ENCODE results near the gene TEX264. TPM values are rescaled to one million over a fixed set of nuclear protein-coding genes. Genes with fewer than 3 reads are reported as not detected.
A peak's percentile ranks its signal among the peaks of the same experiment; 100 is the strongest.

TEX264 gene, protein sequence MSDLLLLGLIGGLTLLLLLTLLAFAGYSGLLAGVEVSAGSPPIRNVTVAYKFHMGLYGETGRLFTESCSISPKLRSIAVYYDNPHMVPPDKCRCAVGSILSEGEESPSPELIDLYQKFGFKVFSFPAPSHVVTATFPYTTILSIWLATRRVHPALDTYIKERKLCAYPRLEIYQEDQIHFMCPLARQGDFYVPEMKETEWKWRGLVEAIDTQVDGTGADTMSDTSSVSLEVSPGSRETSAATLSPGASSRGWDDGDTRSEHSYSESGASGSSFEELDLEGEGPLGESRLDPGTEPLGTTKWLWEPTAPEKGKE
- polyA plus RNA-seq (2013): 35.9 TPM

DNA sequence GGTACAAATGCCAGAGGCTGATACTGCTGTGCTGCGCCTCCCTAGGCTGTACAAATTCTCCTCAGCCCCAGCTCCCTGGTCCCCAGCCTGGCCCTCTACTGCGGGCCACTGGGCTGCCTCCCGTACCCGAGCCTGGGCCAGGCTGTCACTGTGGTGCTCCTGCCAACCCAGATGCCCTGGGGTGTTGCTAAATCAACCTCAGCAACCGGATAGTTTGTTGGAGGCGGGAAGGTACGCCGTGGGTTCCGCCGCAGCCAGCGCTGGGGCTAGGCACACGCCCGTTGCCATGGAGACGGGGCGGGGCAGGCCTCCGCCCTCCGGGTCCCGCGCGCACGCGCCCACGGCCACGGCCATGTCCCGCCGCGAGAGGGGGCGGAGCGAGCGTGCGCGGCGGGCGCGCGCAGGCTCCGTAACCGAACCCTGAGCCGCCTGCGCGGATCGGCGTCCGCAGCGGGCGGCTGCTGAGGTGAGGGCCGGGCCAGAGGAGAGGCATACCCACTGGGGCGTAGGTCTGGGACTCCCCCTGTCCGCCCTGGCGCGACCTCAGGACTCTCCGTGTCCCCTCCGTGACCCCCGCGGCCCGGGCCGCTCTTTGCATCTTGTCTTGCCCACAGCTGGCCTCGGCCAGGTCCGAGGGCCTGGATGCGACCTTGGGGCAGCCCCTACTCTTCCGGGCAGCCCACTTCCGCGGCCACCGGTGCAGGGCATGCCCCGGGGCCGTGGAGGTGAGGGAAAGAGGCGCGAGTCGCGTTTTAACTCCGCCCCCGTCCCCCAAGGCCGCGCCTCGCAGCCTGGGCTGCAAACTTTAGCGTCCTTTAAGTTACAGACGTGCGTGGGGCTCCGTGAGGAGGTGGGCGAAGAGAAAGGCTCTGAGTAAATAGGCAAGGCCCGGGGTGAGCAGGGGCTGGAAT, at the start of gene TEX264:
Gene TEX264 (plus strand): TSS at position 430 of the 911 bp plus-strand sequence. CDS start 3,053 bp downstream, outside the sequence.
- H3K4me3 ChIP-seq (ENCODE audit: control insufficient read depth in 1 of 7, extremely low read depth in 1 of 7, insufficient read depth in 4 of 7, low read depth in 2 of 7, low read length in 6 of 7): peak within 1 kb of the TSS; percentile 61 to 94 (median 87)
- CTCF ChIA-PET: interaction anchor here (1.0 to 14.2 kb wide), 11 partner anchors 9 to 282 kb away, joined by 4 to 214 read pairs (median 6); partner anchors contain the start of gene DCAF1
- no peaks in the 10 kb centered on the region for H3K9me3 ChIP-seq (ENCODE audit: control extremely low read depth in 1 of 5, control insufficient read depth in 4 of 5, insufficient read depth in 2 of 5, low read depth in 1 of 5, low read length in 4 of 5)
- WGBS (ENCODE audit: insufficient coverage): 0% methylated on average over 61 of the region's 81 CpGs
- H3K36me3 ChIP-seq (ENCODE audit: control insufficient read depth in 4 of 4, insufficient read depth in 4 of 4, low read length in 3 of 4): peaks cover 0 to 22% (median 15%) of the 10 kb centered on the region in 4 experiments
- peaks cover 0 to 54% (median 41%) of the 10 kb centered on the region in 4 experiments for H3K4me1 ChIP-seq (ENCODE audit: control extremely low read depth in 1 of 4, control insufficient read depth in 4 of 4, insufficient read depth in 4 of 4, low read length in 3 of 4)
- H3K27ac ChIP-seq (ENCODE audit: insufficient read depth in 1 of 2, low read depth in 1 of 2, low read length in 2 of 2, poor library complexity in 1 of 2, severe bottlenecking in 2 of 2): peak within 1 kb of the TSS in 1 of 2 experiments; percentile 73
- peak; percentile 92 to 95 (median 94) for DNase-seq
- H3K27me3 ChIP-seq (replicated peaks in 2 of 5; ENCODE audit: control insufficient read depth in 4 of 5, insufficient read depth in 5 of 5, low read length in 4 of 5): no peaks in the 10 kb centered on the region
- POLR2A ChIA-PET: interaction anchor here (1.0 to 1.3 kb wide), 2 partner anchors 19 to 171 kb away, joined by 3 to 4 read pairs; partner anchors contain the start of gene DCAF1

DNA sequence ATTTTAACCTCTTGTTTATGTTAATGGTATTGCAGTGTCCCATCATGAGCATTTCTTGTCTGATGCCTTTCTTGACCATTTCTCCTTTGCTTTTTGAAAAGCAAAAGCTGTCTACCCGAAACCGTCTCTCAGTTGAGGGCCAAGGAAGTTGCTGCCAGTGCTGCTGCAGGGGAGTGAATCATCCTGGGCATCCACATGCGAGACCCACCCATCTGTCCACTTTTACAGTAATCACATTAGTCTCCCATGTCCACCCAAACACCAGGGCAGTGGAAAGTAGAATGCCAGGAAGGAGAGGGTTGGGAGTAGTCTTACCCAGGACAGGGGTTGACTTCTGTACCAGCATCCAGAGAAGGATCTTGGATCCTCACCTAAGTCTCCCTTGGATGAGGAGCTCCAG, 48.6 kb upstream of the TEX264 start:
- peaks cover 4 to 7% (median 5%) of the 10 kb centered on the region in 4 experiments for H3K36me3 ChIP-seq (ENCODE audit: control insufficient read depth in 4 of 4, insufficient read depth in 4 of 4, low read length in 3 of 4)
- H3K4me3 ChIP-seq (ENCODE audit: control insufficient read depth in 1 of 7, extremely low read depth in 1 of 7, insufficient read depth in 4 of 7, low read depth in 2 of 7, low read length in 6 of 7): no peak overlapping the region
- no peaks in the 10 kb centered on the region for H3K9me3 ChIP-seq (ENCODE audit: control extremely low read depth in 1 of 5, control insufficient read depth in 4 of 5, insufficient read depth in 2 of 5, low read depth in 1 of 5, low read length in 4 of 5)
- peaks cover 3 to 42% (median 19%) of the 10 kb centered on the region in 4 experiments for H3K4me1 ChIP-seq (ENCODE audit: control extremely low read depth in 1 of 4, control insufficient read depth in 4 of 4, insufficient read depth in 4 of 4, low read length in 3 of 4)
- ChIA-PET CTCF (interaction anchor here (1.0 to 1.5 kb wide), 3 partner anchors 10 to 120 kb away, joined by 3 read pairs; no protein-coding TSS in a partner anchor), POLR2A (interaction anchor here (0.6 kb wide), 1 partner anchor 39 kb away, joined by 3 read pairs; no protein-coding TSS in a partner anchor)
- DNase-seq: no peak
- peak overlapping the region in 1 of 2 experiments; percentile 11 for H3K27ac ChIP-seq (ENCODE audit: insufficient read depth in 1 of 2, low read depth in 1 of 2, low read length in 2 of 2, poor library complexity in 1 of 2, severe bottlenecking in 2 of 2)
- 92% methylated on average over 2 of the region's 3 CpGs for WGBS (ENCODE audit: insufficient coverage)
- H3K27me3 ChIP-seq (replicated peaks in 2 of 5; ENCODE audit: control insufficient read depth in 4 of 5, insufficient read depth in 5 of 5, low read length in 4 of 5): no peaks in the 10 kb centered on the region

DNA sequence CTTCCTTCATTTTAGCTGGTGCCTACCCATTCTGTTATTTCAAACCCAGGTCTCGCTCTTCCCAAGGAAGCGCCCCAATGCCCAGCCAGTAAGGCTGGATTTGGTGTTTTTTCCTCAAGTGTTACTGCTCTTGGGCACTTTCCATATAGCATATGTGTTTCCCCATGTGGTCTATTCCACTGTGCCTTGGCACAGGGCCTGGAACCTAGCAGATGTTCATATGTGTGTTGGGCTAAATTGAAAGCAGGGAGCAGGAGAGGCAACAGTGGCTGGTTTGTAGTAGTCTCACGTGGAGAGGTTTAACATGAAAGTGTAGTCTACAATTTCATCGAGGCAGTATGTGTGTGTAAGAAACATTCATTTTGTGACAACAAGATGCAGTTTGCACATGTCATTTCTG, 48.2 kb upstream of the TEX264 start:
- CTCF ChIA-PET: interaction anchor here (1.0 to 1.8 kb wide), 5 partner anchors 10 to 121 kb away, joined by 3 to 5 read pairs (median 3); no protein-coding TSS in a partner anchor
- WGBS (ENCODE audit: insufficient coverage): 53% methylated on average over 4 of the region's 4 CpGs
- H3K4me3 ChIP-seq (ENCODE audit: control insufficient read depth in 1 of 7, extremely low read depth in 1 of 7, insufficient read depth in 4 of 7, low read depth in 2 of 7, low read length in 6 of 7): no peak overlapping the region
- DNase-seq: peak in 2 of 3 donors; percentile 43 to 54
- peaks cover 3 to 42% (median 19%) of the 10 kb centered on the region in 4 experiments for H3K4me1 ChIP-seq (ENCODE audit: control extremely low read depth in 1 of 4, control insufficient read depth in 4 of 4, insufficient read depth in 4 of 4, low read length in 3 of 4)
- H3K36me3 ChIP-seq (ENCODE audit: control insufficient read depth in 4 of 4, insufficient read depth in 4 of 4, low read length in 3 of 4): peaks cover 6 to 10% (median 9%) of the 10 kb centered on the region in 4 experiments
- H3K9me3 ChIP-seq (ENCODE audit: control extremely low read depth in 1 of 5, control insufficient read depth in 4 of 5, insufficient read depth in 2 of 5, low read depth in 1 of 5, low read length in 4 of 5): no peaks in the 10 kb centered on the region
- POLR2A ChIA-PET: interaction anchor here (0.6 kb wide), 1 partner anchor 39 kb away, joined by 3 read pairs; no protein-coding TSS in a partner anchor
- peak overlapping the region in 1 of 2 experiments; percentile 11 for H3K27ac ChIP-seq (ENCODE audit: insufficient read depth in 1 of 2, low read depth in 1 of 2, low read length in 2 of 2, poor library complexity in 1 of 2, severe bottlenecking in 2 of 2)
- H3K27me3 ChIP-seq (replicated peaks in 2 of 5; ENCODE audit: control insufficient read depth in 4 of 5, insufficient read depth in 5 of 5, low read length in 4 of 5): no peaks in the 10 kb centered on the region

DNA sequence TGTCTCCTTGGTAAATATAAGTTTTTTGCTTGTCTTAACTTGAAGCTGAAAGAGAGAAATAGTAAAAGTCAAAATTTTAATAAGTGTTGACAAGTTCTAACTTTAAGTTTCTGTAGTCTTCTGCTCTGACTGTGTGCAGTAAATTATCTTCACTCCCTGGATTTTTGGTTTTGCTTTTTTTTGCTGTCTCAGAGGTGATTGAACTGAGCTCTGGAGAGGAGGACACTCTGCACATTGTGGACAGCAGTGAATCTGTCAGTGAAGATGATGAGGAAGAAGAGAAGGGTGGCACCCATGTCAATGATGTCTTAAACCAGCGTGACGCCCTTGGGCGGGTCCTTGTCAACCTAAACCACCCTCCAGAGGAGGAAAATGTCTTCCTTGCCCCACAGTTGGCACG, 40.5 kb upstream of the TEX264 start:
- Histone ChIP-seq H3K4me1 (ENCODE audit: control extremely low read depth in 1 of 4, control insufficient read depth in 4 of 4, insufficient read depth in 4 of 4, low read length in 3 of 4) (no peaks in the 10 kb centered on the region), H3K4me3 (ENCODE audit: control insufficient read depth in 1 of 7, extremely low read depth in 1 of 7, insufficient read depth in 4 of 7, low read depth in 2 of 7, low read length in 6 of 7) (no peak overlapping the region), H3K9me3 (ENCODE audit: control extremely low read depth in 1 of 5, control insufficient read depth in 4 of 5, insufficient read depth in 2 of 5, low read depth in 1 of 5, low read length in 4 of 5) (no peaks in the 10 kb centered on the region), H3K27me3 (replicated peaks in 2 of 5; ENCODE audit: control insufficient read depth in 4 of 5, insufficient read depth in 5 of 5, low read length in 4 of 5) (no peaks in the 10 kb centered on the region), H3K27ac (ENCODE audit: insufficient read depth in 1 of 2, low read depth in 1 of 2, low read length in 2 of 2, poor library complexity in 1 of 2, severe bottlenecking in 2 of 2) (no peak overlapping the region), H3K36me3 (ENCODE audit: control insufficient read depth in 4 of 4, insufficient read depth in 4 of 4, low read length in 3 of 4) (peaks cover 16 to 60% (median 46%) of the 10 kb centered on the region in 4 experiments)
- DNase-seq: no peak
- POLR2A ChIA-PET: no interaction called here
- CTCF ChIA-PET: interaction anchor here (1.1 kb wide), 2 partner anchors 15 to 128 kb away, joined by 3 to 4 read pairs; no protein-coding TSS in a partner anchor
- WGBS (ENCODE audit: insufficient coverage): 100% methylated on average over 1 of the region's 4 CpGs

DNA sequence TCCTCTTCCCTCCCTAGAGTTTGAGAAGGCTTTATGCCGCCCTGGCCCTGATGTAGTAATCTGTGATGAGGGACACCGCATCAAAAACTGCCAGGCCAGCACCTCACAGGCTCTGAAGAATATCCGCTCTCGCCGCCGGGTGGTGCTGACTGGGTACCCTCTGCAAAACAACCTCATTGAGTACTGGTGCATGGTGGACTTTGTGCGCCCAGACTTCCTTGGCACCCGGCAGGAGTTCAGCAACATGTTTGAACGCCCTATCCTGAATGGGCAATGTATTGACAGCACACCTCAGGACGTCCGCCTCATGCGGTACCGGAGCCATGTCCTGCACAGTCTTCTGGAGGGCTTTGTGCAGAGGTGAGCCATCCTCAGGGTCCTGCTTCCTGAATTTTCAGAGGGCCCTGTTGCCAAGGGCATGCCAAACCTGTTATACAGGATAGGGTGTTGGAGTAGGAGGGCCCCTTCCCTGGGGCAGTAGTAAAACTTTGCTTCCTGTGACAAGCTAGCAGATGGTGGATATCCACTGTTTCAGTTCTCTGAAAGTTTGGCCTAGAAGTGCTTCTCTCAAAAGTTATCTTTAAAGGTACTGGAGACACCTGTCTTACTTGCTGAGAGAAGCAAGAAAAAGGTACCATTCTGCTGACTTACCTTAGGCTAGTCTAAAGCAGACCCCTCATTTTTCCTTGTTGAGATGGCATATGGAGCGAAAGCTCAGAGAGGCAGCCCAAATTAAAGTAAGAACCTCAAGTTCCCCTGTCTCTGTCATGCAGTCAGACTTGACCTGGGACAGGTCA, 33.7 kb upstream of the TEX264 start:
- peaks cover 25 to 76% (median 64%) of the 10 kb centered on the region in 4 experiments for H3K36me3 ChIP-seq (ENCODE audit: control insufficient read depth in 4 of 4, insufficient read depth in 4 of 4, low read length in 3 of 4)
- no peaks in the 10 kb centered on the region for H3K4me1 ChIP-seq (ENCODE audit: control extremely low read depth in 1 of 4, control insufficient read depth in 4 of 4, insufficient read depth in 4 of 4, low read length in 3 of 4)
- H3K27ac ChIP-seq (ENCODE audit: insufficient read depth in 1 of 2, low read depth in 1 of 2, low read length in 2 of 2, poor library complexity in 1 of 2, severe bottlenecking in 2 of 2): no peak overlapping the region
- DNase-seq: no peak
- ChIA-PET CTCF (interaction anchor here (0.6 to 11.4 kb wide), 11 partner anchors 8 to 135 kb away, joined by 3 to 146 read pairs (median 4); partner anchors contain the start of genes DCAF1 and RAD54L2), POLR2A (no interaction called here)
- H3K9me3 ChIP-seq (ENCODE audit: control extremely low read depth in 1 of 5, control insufficient read depth in 4 of 5, insufficient read depth in 2 of 5, low read depth in 1 of 5, low read length in 4 of 5): no peaks in the 10 kb centered on the region
- WGBS (ENCODE audit: insufficient coverage): 99% methylated on average over 14 of the region's 14 CpGs
- H3K27me3 ChIP-seq (replicated peaks in 2 of 5; ENCODE audit: control insufficient read depth in 4 of 5, insufficient read depth in 5 of 5, low read length in 4 of 5): no peaks in the 10 kb centered on the region
- H3K4me3 ChIP-seq (ENCODE audit: control insufficient read depth in 1 of 7, extremely low read depth in 1 of 7, insufficient read depth in 4 of 7, low read depth in 2 of 7, low read length in 6 of 7): no peak overlapping the region

DNA sequence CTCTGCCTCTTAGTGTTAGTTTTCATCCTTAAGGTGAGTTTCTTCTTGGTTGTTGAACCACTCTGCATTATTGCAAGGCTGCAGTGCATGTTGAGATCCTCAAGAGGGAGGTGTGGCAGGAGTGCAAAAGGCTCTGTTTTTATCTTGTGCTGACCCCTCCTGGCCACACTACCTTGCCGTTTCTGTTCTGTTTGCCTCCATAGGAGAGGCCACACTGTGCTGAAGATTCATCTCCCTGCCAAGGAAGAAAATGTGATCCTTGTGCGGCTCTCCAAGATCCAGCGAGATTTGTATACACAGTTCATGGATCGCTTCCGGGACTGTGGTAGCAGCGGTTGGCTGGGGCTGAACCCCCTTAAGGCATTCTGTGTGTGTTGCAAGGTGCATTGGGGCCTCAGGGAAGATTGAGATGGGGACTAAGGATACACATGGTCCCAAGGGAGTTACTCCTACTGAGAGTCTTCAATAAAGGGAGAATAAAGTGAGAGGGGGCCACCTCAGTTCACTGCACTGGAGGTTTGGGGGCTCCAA, 33.0 kb upstream of the TEX264 start:
- Histone ChIP-seq H3K27ac (ENCODE audit: insufficient read depth in 1 of 2, low read depth in 1 of 2, low read length in 2 of 2, poor library complexity in 1 of 2, severe bottlenecking in 2 of 2) (no peak overlapping the region), H3K36me3 (ENCODE audit: control insufficient read depth in 4 of 4, insufficient read depth in 4 of 4, low read length in 3 of 4) (peaks cover 25 to 79% (median 63%) of the 10 kb centered on the region in 4 experiments), H3K4me1 (ENCODE audit: control extremely low read depth in 1 of 4, control insufficient read depth in 4 of 4, insufficient read depth in 4 of 4, low read length in 3 of 4) (no peaks in the 10 kb centered on the region), H3K4me3 (ENCODE audit: control insufficient read depth in 1 of 7, extremely low read depth in 1 of 7, insufficient read depth in 4 of 7, low read depth in 2 of 7, low read length in 6 of 7) (no peak overlapping the region), H3K27me3 (replicated peaks in 2 of 5; ENCODE audit: control insufficient read depth in 4 of 5, insufficient read depth in 5 of 5, low read length in 4 of 5) (no peaks in the 10 kb centered on the region), H3K9me3 (ENCODE audit: control extremely low read depth in 1 of 5, control insufficient read depth in 4 of 5, insufficient read depth in 2 of 5, low read depth in 1 of 5, low read length in 4 of 5) (no peaks in the 10 kb centered on the region)
- WGBS (ENCODE audit: insufficient coverage): 83% methylated on average over 6 of the region's 6 CpGs
- POLR2A ChIA-PET: no interaction called here
- CTCF ChIA-PET: interaction anchor here (0.6 to 11.4 kb wide), 10 partner anchors 8 to 135 kb away, joined by 3 to 146 read pairs (median 4); partner anchors contain the start of genes DCAF1 and RAD54L2
- peak; percentile 84 to 89 (median 85) for DNase-seq

Measured in common myeloid progenitor, CD34-positive (primary cell).